Astrocyte (in vitro differentiated cells and primary cell): ENCODE results near the gene PCDHGA2. TPM values are rescaled to one million over a fixed set of nuclear protein-coding genes. Genes with fewer than 3 reads are reported as not detected.
"Not testable (repeated sequence)": the region's sequence is repeated elsewhere in the genome, so short reads cannot be mapped to it uniquely, and the experiment has no call there.

ENCODE experiments used
- DNase-seq: peaks from one replicate; pipeline ENCODE4 v3.0.0-alpha.2; 2010; ENCODE audit warnings: low read depth
- FAIRE-seq: peaks from 2 replicates; lab custom pipeline; 2011; peaks lifted over from hg19 to GRCh38; lab: Jason Lieb, UNC
- H2AFZ ChIP-seq: 2 replicates; pipeline ENCODE4 v1.6.0; 2012; ENCODE audit warnings: low read depth, low read length, inconsistent platforms
- H3K27ac ChIP-seq: 2 replicates; pipeline ENCODE4 v1.5.1; 2011; ENCODE audit warnings: low read depth, low read length, inconsistent platforms
- H3K27me3 ChIP-seq: 2 replicates; pipeline ENCODE4 v1.6.0; 2011; ENCODE audit warnings: low read length, inconsistent platforms; ENCODE audit not compliant: insufficient read depth
- H3K36me3 ChIP-seq: 2 replicates; pipeline ENCODE4 v1.5.1; 2011; ENCODE audit warnings: low read length, inconsistent platforms; ENCODE audit not compliant: insufficient read depth
- H3K4me1 ChIP-seq: 2 replicates; pipeline ENCODE4 v1.5.1; 2011; ENCODE audit warnings: low read length, inconsistent platforms; ENCODE audit not compliant: insufficient read depth
- H3K4me2 ChIP-seq: 2 replicates; pipeline ENCODE4 v1.6.0; 2012; ENCODE audit warnings: low read length, inconsistent platforms
- H3K4me3 ChIP-seq: 2 replicates; pipeline ENCODE4 v1.5.1; 2011; ENCODE audit warnings: low read depth, mild to moderate bottlenecking, low read length, inconsistent platforms; ENCODE audit not compliant: insufficient read depth
- H3K79me2 ChIP-seq: 2 replicates; pipeline ENCODE4 v1.6.0; 2012; ENCODE audit warnings: mild to moderate bottlenecking, low read length, inconsistent platforms; ENCODE audit not compliant: insufficient read depth
- H3K9ac ChIP-seq: 2 replicates; pipeline ENCODE4 v1.6.0; 2012; ENCODE audit warnings: mild to moderate bottlenecking, low read length, inconsistent platforms
- H3K9me3 ChIP-seq: 2 replicates; pipeline ENCODE4 v1.5.1; 2012; ENCODE audit warnings: low read depth, mild to moderate bottlenecking, low read length, inconsistent platforms; ENCODE audit not compliant: insufficient read depth
- H4K20me1 ChIP-seq: 2 replicates; pipeline ENCODE4 v1.6.0; 2012; ENCODE audit warnings: low read length, inconsistent platforms; ENCODE audit not compliant: insufficient read depth
- H3K27ac Mint-ChIP-seq: one replicate; pipeline ENCODE4 v1.8.0; 2021; ENCODE audit warnings: mild to moderate bottlenecking, mixed read lengths; ENCODE audit not compliant: unreplicated experiment
- H3K27me3 Mint-ChIP-seq: one replicate; pipeline ENCODE4 v1.8.0; 2021; ENCODE audit warnings: low read depth, mixed read lengths; ENCODE audit not compliant: unreplicated experiment
- H3K36me3 Mint-ChIP-seq: one replicate; pipeline ENCODE4 v1.8.0; 2021; ENCODE audit warnings: low read depth, mixed read lengths; ENCODE audit not compliant: unreplicated experiment
- H3K4me1 Mint-ChIP-seq: one replicate; pipeline ENCODE4 v1.8.0; 2021; ENCODE audit warnings: low read depth, mixed read lengths; ENCODE audit not compliant: unreplicated experiment
- H3K4me3 Mint-ChIP-seq: one replicate; pipeline ENCODE4 v1.8.0; 2021; ENCODE audit warnings: mild to moderate bottlenecking, moderate library complexity, mixed read lengths; ENCODE audit not compliant: unreplicated experiment
- H3K9me3 Mint-ChIP-seq: one replicate; pipeline ENCODE4 v1.8.0; 2021; ENCODE audit warnings: mild to moderate bottlenecking, mixed read lengths; ENCODE audit not compliant: unreplicated experiment
- CTCF ChIP-seq: IDR thresholded peaks from 2 replicates; pipeline ENCODE4 v1.5.1; 2011; ENCODE audit warnings: low read depth, mild to moderate bottlenecking, inconsistent platforms, low read length, moderate library complexity; ENCODE audit not compliant: insufficient read depth
- EZH2 ChIP-seq: IDR thresholded peaks from 2 replicates; pipeline ENCODE4 v1.6.1; 2012; ENCODE audit warnings: mild to moderate bottlenecking, low read length, inconsistent platforms; ENCODE audit not compliant: insufficient read depth
- total RNA-seq: library from RNA; stranded (reverse); gene quantifications from 2 replicates; pipeline ENCODE4 v1.2.1, GENCODE V29; 2021

Gene PCDHGA2
- total RNA-seq, 1 donor from 2014 or later, result 0.14 TPM

- DNase-seq, result no peak
- no peaks in the 10 kb centered on the region for H3K79me2 ChIP-seq
- no peaks in the 10 kb centered on the region for H3K4me1 ChIP-seq
- H3K9ac ChIP-seq, result no peak overlapping the region
- peaks cover 31% of the 10 kb centered on the region for H3K9me3 Mint-ChIP-seq
- no peak overlapping the region for H2AFZ ChIP-seq
- no peak overlapping the region for H3K4me3 Mint-ChIP-seq
- H3K36me3 ChIP-seq, result no peaks in the 10 kb centered on the region
- H3K27me3 ChIP-seq, result no peaks in the 10 kb centered on the region
- H3K36me3 Mint-ChIP-seq, result peaks cover 7% of the 10 kb centered on the region
- FAIRE-seq, result no peak
- H3K4me3 ChIP-seq, result peak overlapping the region; percentile 49
- no peaks in the 10 kb centered on the region for H3K4me1 Mint-ChIP-seq
- peaks cover 52% of the 10 kb centered on the region for H3K9me3 ChIP-seq
- H3K27ac ChIP-seq, result no peak overlapping the region
- TF ChIP-seq CTCF (no peak), EZH2 (no peak)
- H3K27me3 Mint-ChIP-seq, result no peaks in the 10 kb centered on the region
- no peaks in the 10 kb centered on the region for H4K20me1 ChIP-seq
- no peak overlapping the region for H3K27ac Mint-ChIP-seq
- peak overlapping the region; percentile 72 for H3K4me2 ChIP-seq
These were observed 36.1 kb downstream of the PCDHGA2 start for GRCh38 chr5:141374627-141375026.

- H3K9ac ChIP-seq, H3K4me3 ChIP-seq, H4K20me1 ChIP-seq, DNase-seq, FAIRE-seq, H3K4me3 Mint-ChIP-seq, H3K4me2 ChIP-seq, H3K4me1 Mint-ChIP-seq, H3K27ac ChIP-seq, H3K36me3 ChIP-seq, H3K27me3 ChIP-seq, H3K27me3 Mint-ChIP-seq, H3K4me1 ChIP-seq, H3K36me3 Mint-ChIP-seq, H3K79me2 ChIP-seq, H2AFZ ChIP-seq, H3K27ac Mint-ChIP-seq: not testable (repeated sequence)
- peaks cover 28% of the 10 kb centered on the region for H3K9me3 Mint-ChIP-seq
- peaks cover 46% of the 10 kb centered on the region for H3K9me3 ChIP-seq
These were observed 37.0 kb downstream of the PCDHGA2 start for GRCh38 chr5:141375444-141376155.

- DNase-seq (peak; percentile 30), FAIRE-seq (no peak)
- Histone ChIP-seq H3K27me3 (no peaks in the 10 kb centered on the region), H4K20me1 (no peaks in the 10 kb centered on the region), H3K9me3 (peaks cover 27% of the 10 kb centered on the region), H3K27ac (no peak within 1 kb of the TSS), H3K4me1 (no peaks in the 10 kb centered on the region), H3K79me2 (no peaks in the 10 kb centered on the region), H3K4me2 (peak within 1 kb of the TSS; percentile 80), H3K36me3 (no peaks in the 10 kb centered on the region), H2AFZ (peak within 1 kb of the TSS; percentile 70), H3K9ac (peak within 1 kb of the TSS; percentile 74), H3K4me3 (peak within 1 kb of the TSS; percentile 62)
- Mint-ChIP-seq H3K9me3 (peaks cover 9% of the 10 kb centered on the region), H3K27me3 (no peaks in the 10 kb centered on the region), H3K36me3 (peaks cover 5% of the 10 kb centered on the region), H3K4me3 (peak within 1 kb of the TSS; percentile 79), H3K4me1 (no peaks in the 10 kb centered on the region), H3K27ac (no peak within 1 kb of the TSS)
- TF ChIP-seq EZH2 (no peak), CTCF (peak; percentile 43)
These were observed 44.1 kb downstream of the PCDHGA2 start, which contains the start of gene PCDHGA7 for GRCh38 chr5:141382469-141383294. PCDHGA7 (plus strand) TSS chr5:141382742; CDS start chr5:141382900, 158 bp downstream.
